H9 (cell line): Measurements from ENCODE around the gene FCRLA. TPM values are rescaled to one million over a fixed set of nuclear protein-coding genes. Genes with fewer than 3 reads are reported as not detected.

Source experiments
- DNase-seq: peaks from one replicate; pipeline ENCODE4 v3.0.0-alpha.2; 2017
- H2AFZ ChIP-seq: one replicate; pipeline ENCODE4 v1.6.1; 2013; ENCODE audit warnings: mild to moderate bottlenecking, low read length, control low read depth, moderate library complexity
- H2AK5ac ChIP-seq: 2 replicates; pipeline ENCODE4 v1.6.1; 2013; ENCODE audit warnings: low read length, control low read depth, mixed read lengths; ENCODE audit not compliant: insufficient read length
- H2BK120ac ChIP-seq: one replicate; pipeline ENCODE4 v1.6.1; 2013; ENCODE audit warnings: low read depth, mild to moderate bottlenecking, low read length, control low read depth, inconsistent platforms; ENCODE audit not compliant: poor library complexity, severe bottlenecking
- H2BK12ac ChIP-seq: 2 replicates; pipeline ENCODE4 v1.6.1; 2013; ENCODE audit warnings: low read length, control low read depth, mixed read lengths, low read depth; ENCODE audit not compliant: insufficient read length
- H2BK15ac ChIP-seq: 2 replicates; pipeline ENCODE4 v1.6.1; 2013; ENCODE audit warnings: low read depth, low read length, control low read depth
- H2BK20ac ChIP-seq: one replicate; pipeline ENCODE4 v1.6.1; 2013; ENCODE audit warnings: low read depth, mild to moderate bottlenecking, low read length, control low read depth, inconsistent platforms; ENCODE audit not compliant: poor library complexity, severe bottlenecking
- H2BK5ac ChIP-seq: 2 replicates; pipeline ENCODE4 v1.6.1; 2013; ENCODE audit warnings: low read length, control low read depth, mixed read lengths; ENCODE audit not compliant: insufficient read length
- H3K14ac ChIP-seq: 2 replicates; pipeline ENCODE4 v1.6.1; 2013; ENCODE audit warnings: low read length, control low read depth; ENCODE audit not compliant: insufficient read depth
- H3K18ac ChIP-seq: 2 replicates; pipeline ENCODE4 v1.6.1; 2013; ENCODE audit warnings: low read depth, mild to moderate bottlenecking, mixed read lengths, low read length, control low read depth; ENCODE audit not compliant: insufficient read length
- H3K23ac ChIP-seq: 2 replicates; pipeline ENCODE4 v1.6.1; 2013; ENCODE audit warnings: low read length, control low read depth, mixed read lengths, low read depth; ENCODE audit not compliant: insufficient read length
- H3K23me2 ChIP-seq: 2 replicates; pipeline ENCODE4 v1.6.1; 2013; ENCODE audit warnings: low read depth, mild to moderate bottlenecking, mixed read lengths, low read length, control low read depth; ENCODE audit not compliant: insufficient read length, poor library complexity, severe bottlenecking
- H3K27ac ChIP-seq: 2 replicates; pipeline ENCODE4 v1.5.1; 2013; ENCODE audit warnings: low read length, control low read depth, mixed read lengths, low read depth; ENCODE audit not compliant: insufficient read length
- H3K27me3 ChIP-seq: 2 replicates; pipeline ENCODE4 v1.6.1; 2013; ENCODE audit warnings: low read length, control low read depth, inconsistent platforms; ENCODE audit not compliant: insufficient read depth
- H3K4ac ChIP-seq: 2 replicates; pipeline ENCODE4 v1.6.1; 2013; ENCODE audit warnings: low read depth, mild to moderate bottlenecking, control low read depth, inconsistent platforms, low read length, moderate library complexity
- H3K4me1 ChIP-seq: 2 replicates; pipeline ENCODE4 v1.6.1; 2013; ENCODE audit warnings: low read length, control low read depth, inconsistent platforms; ENCODE audit not compliant: insufficient read depth
- H3K4me2 ChIP-seq: 2 replicates; pipeline ENCODE4 v1.6.1; 2013; ENCODE audit warnings: low read length, control low read depth, mixed read lengths; ENCODE audit not compliant: insufficient read length, insufficient read depth
- H3K56ac ChIP-seq: 2 replicates; pipeline ENCODE4 v1.6.1; 2013; ENCODE audit warnings: low read depth, mild to moderate bottlenecking, mixed read lengths, low read length, control low read depth; ENCODE audit not compliant: insufficient read length
- H3K79me1 ChIP-seq: 2 replicates; pipeline ENCODE4 v1.6.1; 2013; ENCODE audit warnings: low read depth, mild to moderate bottlenecking, moderate library complexity, low read length, control low read depth, inconsistent platforms; ENCODE audit not compliant: insufficient read depth, poor library complexity, severe bottlenecking
- H3K79me2 ChIP-seq: 2 replicates; pipeline ENCODE4 v1.6.1; 2013; ENCODE audit warnings: low read length, control low read depth, inconsistent platforms; ENCODE audit not compliant: insufficient read depth
- H3K9ac ChIP-seq: 2 replicates; pipeline ENCODE4 v1.6.1; 2013; ENCODE audit warnings: low read length, control low read depth, mixed read lengths; ENCODE audit not compliant: insufficient read length; ENCODE audit errors: extremely low read depth
- H3K9me3 ChIP-seq: one replicate; pipeline ENCODE4 v1.6.1; 2013; ENCODE audit warnings: low read depth, low read length, inconsistent platforms; ENCODE audit not compliant: control insufficient read depth
- H3T11ph ChIP-seq: one replicate; pipeline ENCODE4 v1.6.1; 2013; ENCODE audit warnings: mild to moderate bottlenecking, low read length, control low read depth, inconsistent platforms
- H4K20me1 ChIP-seq: one replicate; pipeline ENCODE4 v1.6.1; 2013; ENCODE audit not compliant: control insufficient read depth, insufficient read length, insufficient read depth
- H4K5ac ChIP-seq: 2 replicates; pipeline ENCODE4 v1.6.1; 2013; ENCODE audit warnings: low read depth, mild to moderate bottlenecking, mixed read lengths, low read length, control low read depth; ENCODE audit not compliant: insufficient read length
- H4K8ac ChIP-seq: replicated peaks from 2 replicates; pipeline ENCODE4 v1.6.1; 2013; ENCODE audit warnings: low read length, control low read depth, mixed read lengths, low read depth; ENCODE audit not compliant: insufficient read length
- H4K91ac ChIP-seq: 2 replicates; pipeline ENCODE4 v1.6.1; 2013; ENCODE audit warnings: low read depth, mild to moderate bottlenecking, moderate library complexity, mixed read lengths, low read length, control low read depth; ENCODE audit not compliant: insufficient read length
- H3K27ac Mint-ChIP-seq, 3 experiments: 2 replicates in 2 of 3; 3 replicates in 1 of 3; pipeline ENCODE4 v1.8.0; 2020 to 2021; ENCODE audit warnings: mixed read lengths in 3 of 3, mild to moderate bottlenecking in 1 of 3, moderate library complexity in 1 of 3
- H3K27me3 Mint-ChIP-seq: 2 replicates; pipeline ENCODE4 v1.8.0; 2021; ENCODE audit warnings: low read depth, mild to moderate bottlenecking, moderate library complexity, mixed read lengths
- H3K36me3 Mint-ChIP-seq, 3 experiments: 2 replicates in 2 of 3; 3 replicates in 1 of 3; pipeline ENCODE4 v1.8.0; 2020 to 2021; ENCODE audit warnings: low read depth in 3 of 3, mixed read lengths in 3 of 3; ENCODE audit not compliant: insufficient read depth in 1 of 3
- H3K4me1 Mint-ChIP-seq, 2 experiments: 2 replicates each; pipeline ENCODE4 v1.8.0; 2020; ENCODE audit warnings: mixed read lengths in 2 of 2
- H3K4me3 Mint-ChIP-seq, 2 experiments: 2 replicates in 1 of 2; 3 replicates in 1 of 2; pipeline ENCODE4 v1.8.0; 2020 to 2021; ENCODE audit warnings: mild to moderate bottlenecking in 2 of 2, mixed read lengths in 2 of 2, moderate library complexity in 1 of 2
- H3K9me3 Mint-ChIP-seq, 2 experiments: 2 replicates in 1 of 2; 3 replicates in 1 of 2; pipeline ENCODE4 v1.8.0; 2020; ENCODE audit warnings: mild to moderate bottlenecking in 2 of 2, mixed read lengths in 2 of 2, moderate library complexity in 1 of 2
- CTCF ChIP-seq: fragments of 200-600 bp; sonication (generic); conservative IDR thresholded peaks from 3 replicates; pipeline ENCODE4 v1.8.0; 2021; ENCODE audit warnings: antibody characterized with exemption, mild to moderate bottlenecking
- WGBS: extraction: QIAGEN DNeasy Blood & Tissue Kit; methylation state at CpG from one replicate; pipeline ENCODE4 v1.1.7; 2013; ENCODE audit warnings: missing lambda C conversion rate, low lambda C conversion rate, mixed read lengths; ENCODE audit not compliant: insufficient read length; ENCODE audit errors: extremely low coverage; 5-methylcytosine and 5-hydroxymethylcytosine counted together
- total RNA-seq: library from RNA; stranded (reverse); gene quantifications from 2 replicates; pipeline ENCODE4 v1.2.1, GENCODE V29; 2021

FCRLA gene
- total RNA-seq, 1 experiment from 2014 or later, result not detected

DNA sequence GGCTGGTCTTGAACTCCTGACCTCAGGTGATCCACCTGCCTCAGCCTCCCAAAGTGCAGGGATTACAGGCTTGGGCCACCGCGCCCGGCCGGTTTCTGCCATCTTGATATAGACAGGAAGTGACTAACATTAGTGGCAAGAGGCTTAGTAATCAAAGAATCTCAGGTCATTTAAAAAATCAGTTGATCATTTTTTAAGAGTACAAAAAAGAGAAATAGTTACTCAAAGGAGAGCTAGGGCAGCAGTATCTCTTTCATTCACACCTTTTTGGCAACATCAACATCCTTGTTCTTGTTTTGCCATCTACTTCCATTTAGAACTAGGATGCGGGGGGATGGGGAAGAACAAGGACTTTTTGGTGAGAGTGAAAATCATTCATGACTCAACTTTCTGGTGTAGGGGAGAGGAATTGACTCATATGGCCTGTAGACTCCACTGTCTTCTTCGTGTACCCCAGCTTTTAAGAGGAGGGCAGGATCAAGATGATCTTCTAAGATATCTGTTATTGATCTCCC, 23.1 kb downstream of the FCRLA start:
- TF ChIP-seq CTCF, result no peak
- no peak overlapping the region for H3K18ac ChIP-seq
- peaks cover 9% of the 10 kb centered on the region for H3K23me2 ChIP-seq
- H3K36me3 Mint-ChIP-seq, result peaks cover 0 to 2% (median 0%) of the 10 kb centered on the region in 3 experiments; a peak in 2 of 7 replicates
- no peak overlapping the region for H3K4me3 Mint-ChIP-seq
- H3K4me1 ChIP-seq, result no peaks in the 10 kb centered on the region; the same call in 1 of the 2 replicates
- no peak overlapping the region for H4K91ac ChIP-seq
- no peak overlapping the region for H3T11ph ChIP-seq
- H2BK20ac ChIP-seq, result no peak overlapping the region
- no peaks in the 10 kb centered on the region for H4K20me1 ChIP-seq
- H3K9ac ChIP-seq, result no peak overlapping the region
- H2AK5ac ChIP-seq, result no peak overlapping the region
- no peak overlapping the region for H3K27ac ChIP-seq
- no peak overlapping the region for H2BK5ac ChIP-seq
- H2BK120ac ChIP-seq, result no peak overlapping the region
- no peaks in the 10 kb centered on the region for H3K79me1 ChIP-seq
- no peaks in the 10 kb centered on the region for H3K9me3 Mint-ChIP-seq
- H3K56ac ChIP-seq, result no peak overlapping the region
- H2AFZ ChIP-seq, result no peak overlapping the region
- no peak overlapping the region for H3K4me2 ChIP-seq
- no peak overlapping the region for H3K4ac ChIP-seq
- H3K23ac ChIP-seq, result no peak overlapping the region
- no peaks in the 10 kb centered on the region for H3K79me2 ChIP-seq
- H3K4me1 Mint-ChIP-seq, result peaks cover 15 to 30% of the 10 kb centered on the region in 2 experiments
- DNase-seq, result no peak
- H3K27me3 Mint-ChIP-seq, result peaks cover 40% of the 10 kb centered on the region
- H3K9me3 ChIP-seq, result no peaks in the 10 kb centered on the region
- WGBS, result no CpG with 5 or more reads among the region's 6 CpGs
- H4K5ac ChIP-seq, result no peak overlapping the region
- H3K27me3 ChIP-seq, result peaks cover 9% of the 10 kb centered on the region; the same call in 1 of the 2 replicates
- H3K27ac Mint-ChIP-seq, result no peak overlapping the region
- no peak overlapping the region for H2BK15ac ChIP-seq
- no peak overlapping the region for H4K8ac ChIP-seq
- H2BK12ac ChIP-seq, result no peak overlapping the region
- H3K14ac ChIP-seq, result no peak overlapping the region
